ENCODE data around the gene APLF.

DNA sequence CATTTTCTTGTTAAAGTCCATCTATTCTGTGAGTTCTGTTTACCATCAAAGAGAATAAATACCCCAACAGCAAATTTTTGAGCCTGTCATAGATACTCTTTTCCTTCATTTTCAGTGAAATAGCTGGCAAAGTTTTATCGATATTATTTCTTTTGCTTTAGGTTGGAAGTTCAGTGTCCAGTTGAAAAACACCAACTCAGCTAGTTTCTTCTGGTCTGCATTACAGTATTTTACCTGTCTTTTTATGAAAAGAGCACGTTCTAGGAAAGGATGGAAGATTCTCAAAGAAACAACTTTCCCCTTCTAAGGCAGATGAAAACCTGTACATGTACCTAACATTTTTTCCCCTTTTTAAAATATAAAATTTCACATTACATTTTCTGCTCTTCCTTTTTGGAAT lies 95.5 kb downstream of the APLF start:
- no peak for TF ChIP-seq EZH2 (IDR thresholded peaks at IDR 0.05; ENCODE audit: insufficient read depth, low read length)
- TF ChIP-seq, protein P1, sequence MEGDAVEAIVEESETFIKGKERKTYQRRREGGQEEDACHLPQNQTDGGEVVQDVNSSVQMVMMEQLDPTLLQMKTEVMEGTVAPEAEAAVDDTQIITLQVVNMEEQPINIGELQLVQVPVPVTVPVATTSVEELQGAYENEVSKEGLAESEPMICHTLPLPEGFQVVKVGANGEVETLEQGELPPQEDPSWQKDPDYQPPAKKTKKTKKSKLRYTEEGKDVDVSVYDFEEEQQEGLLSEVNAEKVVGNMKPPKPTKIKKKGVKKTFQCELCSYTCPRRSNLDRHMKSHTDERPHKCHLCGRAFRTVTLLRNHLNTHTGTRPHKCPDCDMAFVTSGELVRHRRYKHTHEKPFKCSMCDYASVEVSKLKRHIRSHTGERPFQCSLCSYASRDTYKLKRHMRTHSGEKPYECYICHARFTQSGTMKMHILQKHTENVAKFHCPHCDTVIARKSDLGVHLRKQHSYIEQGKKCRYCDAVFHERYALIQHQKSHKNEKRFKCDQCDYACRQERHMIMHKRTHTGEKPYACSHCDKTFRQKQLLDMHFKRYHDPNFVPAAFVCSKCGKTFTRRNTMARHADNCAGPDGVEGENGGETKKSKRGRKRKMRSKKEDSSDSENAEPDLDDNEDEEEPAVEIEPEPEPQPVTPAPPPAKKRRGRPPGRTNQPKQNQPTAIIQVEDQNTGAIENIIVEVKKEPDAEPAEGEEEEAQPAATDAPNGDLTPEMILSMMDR (IDR thresholded peaks at IDR 0.05; ENCODE audit: insufficient read depth, low read depth, low read length) = no peak
